PFSK-1 (cell line): ENCODE data around the gene UBE3B.

Source experiments
- FOXP2 ChIP-seq: optimal IDR thresholded peaks from 2 replicates; pipeline ENCODE3; 2011; ENCODE audit warnings: borderline replicate concordance, control low read depth, inconsistent platforms; ENCODE audit not compliant: insufficient read depth; ENCODE audit errors: extremely low read length, extremely low read depth
- POLR2AphosphoS5 ChIP-seq: IDR thresholded peaks from 2 replicates; pipeline ENCODE4 v1.6.1; 2012; ENCODE audit warnings: low read depth, mild to moderate bottlenecking, control low read depth, low read length, moderate library complexity
- REST ChIP-seq, 2 experiments: IDR thresholded peaks; 2 replicates each; pipeline versions ENCODE4 v1.6.1 to v1.8.0; 2011 to 2012; ENCODE audit warnings: low read depth in 2 of 2, low read length in 2 of 2, control low read depth in 1 of 2, inconsistent platforms in 1 of 2, mild to moderate bottlenecking in 1 of 2, moderate library complexity in 1 of 2; ENCODE audit not compliant: insufficient read depth in 1 of 2
- SIN3A ChIP-seq: IDR thresholded peaks from 2 replicates; pipeline ENCODE4 v1.6.1; 2012; ENCODE audit warnings: mild to moderate bottlenecking, low read length, moderate library complexity, borderline replicate concordance; ENCODE audit not compliant: insufficient read depth
- TAF1 ChIP-seq: IDR thresholded peaks from 2 replicates; pipeline ENCODE4 v1.6.1; 2012; ENCODE audit warnings: low read length, control low read depth, borderline replicate concordance; ENCODE audit not compliant: insufficient read depth

UBE3B gene

GRCh38 chr12:109571773-109572505 lies 94.5 kb downstream of the UBE3B start:
- TF ChIP-seq SIN3A: no peak
- TF ChIP-seq POLR2AphosphoS5: no peak
- TF ChIP-seq TAF1: no peak
- no peak for TF ChIP-seq REST (IDR thresholded peaks at IDR 0.05; ENCODE audit: insufficient read depth in 1 of 2, low read depth in 2 of 2, low read length in 2 of 2)
- TF ChIP-seq FOXP2: no peak

GRCh38 chr12:109572506-109572845 lies 95.0 kb downstream of the UBE3B start:
- TF ChIP-seq REST (IDR thresholded peaks at IDR 0.05; ENCODE audit: insufficient read depth in 1 of 2, low read depth in 2 of 2, low read length in 2 of 2): no peak
- no peak for TF ChIP-seq POLR2AphosphoS5
- no peak for TF ChIP-seq SIN3A
- TF ChIP-seq FOXP2: no peak
- TF ChIP-seq TAF1: no peak

- no peak; the same call in 1 of the 2 replicates for TF ChIP-seq SIN3A
- TF ChIP-seq FOXP2: peak; percentile 86
- TF ChIP-seq POLR2AphosphoS5: peak; percentile 90
- 0 out of 2 replicates have a peak, but pooled peaks have one; percentile 54 for TF ChIP-seq TAF1
- peak in 1 of 2 experiments; percentile 60; a peak in 1 of 4 replicates for TF ChIP-seq REST (IDR thresholded peaks at IDR 0.05; ENCODE audit: insufficient read depth in 1 of 2, low read depth in 2 of 2, low read length in 2 of 2)
Observed at GRCh38 chr12:109573029-109573913, 95.8 kb downstream of the UBE3B start, which contains the start of the genes MMAB and MVK. MMAB (minus strand) TSS chr12:109573504; CDS start chr12:109573480, 24 bp downstream. MVK (plus strand) TSS chr12:109573794; CDS start chr12:109574823, 1,029 bp downstream.

GRCh38 chr12:109573914-109574244 lies 96.4 kb downstream of the UBE3B start:
- no peak for TF ChIP-seq SIN3A

GRCh38 chr12:109575683-109576082 lies 98.2 kb downstream of the UBE3B start:
- TF ChIP-seq REST (IDR thresholded peaks at IDR 0.05; ENCODE audit: insufficient read depth in 1 of 2, low read depth in 2 of 2, low read length in 2 of 2) (no peak), TAF1 (no peak), SIN3A (no peak), FOXP2 (no peak), POLR2AphosphoS5 (no peak)
